SU-DHL-6 (cell line): Measurements from ENCODE around the gene DYNC1I2.

Experiments
- CTCF ChIP-seq: fragments of 200-600 bp; sonication (generic); IDR thresholded peaks from one replicate; pipeline ENCODE4 v1.5.1; 2017; ENCODE audit warnings: antibody characterized with exemption, mild to moderate bottlenecking, low read length, moderate library complexity; ENCODE audit not compliant: insufficient read depth, poor library complexity, severe bottlenecking
- EZH2phosphoT487 ChIP-seq: fragments of 200-600 bp; sonication (generic), shearing (Covaris generic); conservative IDR thresholded peaks from 2 replicates; pipeline ENCODE4 v1.6.1; 2018; ENCODE audit warnings: mild to moderate bottlenecking, antibody characterized with exemption, low read length, moderate library complexity, mixed read lengths

GRCh38 chr2:171702781-171703556, 15.7 kb downstream of the DYNC1I2 start:
- no peak for TF ChIP-seq CTCF
- TF ChIP-seq EZH2phosphoT487: no peak
